ENCODE measurements around the gene HSD3B7.
A peak's percentile ranks its signal among the peaks of the same experiment; 100 is the strongest.

Gene HSD3B7

DNA sequence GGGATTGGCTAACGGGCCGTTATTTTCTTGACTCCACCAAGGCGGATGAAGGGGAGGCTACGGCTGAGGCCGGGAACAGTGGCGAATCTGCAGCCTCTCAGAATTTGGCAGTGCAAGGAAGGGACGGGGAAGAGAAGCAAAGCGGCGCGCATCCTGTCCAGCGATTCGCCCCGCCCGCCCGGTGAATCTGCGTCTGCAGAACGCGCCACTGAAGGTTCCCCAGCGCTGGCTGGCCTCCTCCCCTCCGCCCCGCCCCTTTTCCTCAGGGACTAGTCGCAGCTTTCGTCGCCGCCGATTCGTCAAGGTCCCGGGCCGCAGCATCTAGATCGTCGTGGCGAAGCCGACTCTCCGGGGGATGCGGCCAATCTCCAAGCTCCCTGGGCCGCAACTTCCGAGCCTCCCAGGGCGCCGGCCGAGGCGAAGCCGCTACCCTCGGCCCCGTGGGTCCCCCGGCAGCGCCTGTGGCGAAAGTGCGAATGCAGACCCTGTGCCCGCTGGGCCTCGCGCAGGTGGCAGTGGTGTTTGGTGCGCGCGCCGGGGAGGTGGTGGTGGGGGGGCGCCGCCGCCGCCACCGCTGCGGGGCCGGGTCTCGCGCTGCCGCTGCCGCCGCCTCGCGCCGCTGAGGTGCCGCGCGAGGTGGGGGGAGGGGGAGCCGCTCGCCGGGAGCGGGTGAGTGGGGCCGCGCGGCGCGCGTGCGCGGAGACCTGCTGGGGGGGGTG, 27.4 kb upstream of the HSD3B7 start, which contains the start of gene SETD1A:
TSS of gene SETD1A (plus strand) at position 299 of the 719 bp plus-strand sequence. CDS start 978 bp downstream, outside the sequence.
- DNase-seq, result peak; percentile 84

DNA sequence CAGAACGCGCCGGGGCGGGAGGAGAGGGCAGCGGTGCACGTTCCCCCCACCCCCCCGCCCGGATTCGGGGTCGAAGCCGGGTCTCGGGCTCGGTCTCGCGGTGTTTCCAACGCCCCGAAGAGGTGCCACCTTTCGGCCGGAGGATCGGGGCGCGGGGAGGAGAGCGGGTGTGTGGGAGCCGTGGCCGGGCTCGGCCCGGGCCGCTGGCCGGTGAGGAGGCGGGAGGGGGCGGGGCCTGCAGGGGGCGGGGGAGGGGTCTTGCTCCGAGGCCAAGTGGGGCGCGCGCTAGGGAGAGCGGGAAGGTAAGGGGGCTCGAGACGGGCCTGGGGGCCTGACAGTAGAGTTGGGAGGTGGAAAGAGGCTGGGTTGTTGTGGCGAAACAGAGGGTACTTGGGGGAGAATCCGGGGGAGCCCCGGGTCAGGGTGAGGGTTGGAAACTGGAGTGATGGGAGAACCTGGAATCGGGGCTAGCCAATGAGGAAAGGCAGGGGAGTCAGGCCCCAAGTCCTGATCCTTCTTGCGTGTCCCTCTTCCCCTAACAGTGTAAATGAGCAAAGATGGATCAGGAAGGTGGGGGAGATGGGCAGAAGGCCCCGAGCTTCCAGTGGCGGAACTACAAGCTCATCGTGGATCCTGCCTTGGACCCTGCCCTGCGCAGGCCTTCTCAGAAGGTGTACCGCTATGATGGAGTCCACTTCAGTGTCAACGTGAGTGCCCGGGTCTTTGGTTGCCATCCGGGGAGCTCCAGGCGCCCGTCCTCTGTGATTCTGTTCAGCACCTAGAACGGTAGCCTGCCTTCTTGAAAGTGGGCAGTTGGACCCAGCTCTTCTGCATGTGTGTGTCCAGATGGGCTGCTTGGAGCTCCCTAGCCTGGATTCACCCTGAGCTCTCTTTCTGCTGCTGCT, 26.6 kb upstream of the HSD3B7 start:
- no peak for DNase-seq

GRCh38 chr16:30961384-30961783, 23.6 kb upstream of the HSD3B7 start:
- no peak for DNase-seq

GRCh38 chr16:30963925-30964511, 21.0 kb upstream of the HSD3B7 start:
- DNase-seq, result no peak

GRCh38 chr16:30964574-30965226, 20.3 kb upstream of the HSD3B7 start:
- DNase-seq, result no peak

DNA sequence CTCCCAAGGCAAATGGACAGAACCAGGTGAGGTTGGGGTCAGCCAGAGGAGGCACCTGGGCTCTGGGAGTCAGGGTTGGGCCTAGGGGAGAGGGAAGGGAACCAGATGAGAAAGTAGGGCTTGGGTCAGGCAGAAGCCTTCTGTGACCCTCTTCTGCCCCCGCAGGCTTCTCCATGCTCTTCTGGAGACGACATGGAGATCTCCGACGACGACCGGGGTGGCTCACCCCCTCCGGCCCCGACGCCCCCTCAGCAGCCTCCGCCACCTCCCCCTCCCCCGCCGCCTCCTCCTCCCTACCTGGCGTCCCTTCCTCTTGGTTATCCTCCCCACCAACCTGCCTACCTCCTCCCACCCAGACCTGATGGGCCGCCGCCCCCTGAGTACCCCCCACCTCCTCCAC, 19.6 kb upstream of the HSD3B7 start:
- no peak for DNase-seq

DNA sequence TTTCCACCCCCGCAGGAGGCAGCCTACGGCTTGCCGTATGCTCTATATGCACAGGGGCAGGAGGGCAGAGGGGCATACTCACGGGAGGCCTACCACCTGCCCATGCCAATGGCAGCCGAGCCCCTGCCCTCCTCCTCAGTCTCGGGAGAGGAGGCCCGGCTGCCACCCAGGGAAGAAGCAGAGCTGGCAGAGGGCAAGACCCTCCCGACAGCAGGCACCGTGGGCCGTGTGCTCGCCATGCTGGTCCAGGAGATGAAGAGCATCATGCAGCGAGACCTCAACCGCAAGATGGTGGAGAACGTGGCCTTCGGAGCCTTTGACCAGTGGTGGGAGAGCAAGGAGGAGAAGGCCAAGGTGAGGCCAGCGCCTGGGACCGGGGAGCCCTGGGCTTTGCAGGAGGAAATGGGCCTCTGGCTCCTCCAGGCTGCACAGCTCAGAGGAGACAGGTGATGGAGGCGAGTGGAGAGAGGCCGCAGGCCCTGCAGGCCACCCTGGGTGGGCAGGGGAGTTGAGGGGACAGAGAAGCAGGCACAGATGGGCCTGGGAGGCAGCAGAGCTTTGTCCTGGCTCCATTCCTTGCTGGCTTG, 18.9 kb upstream of the HSD3B7 start:
- no peak for DNase-seq

- DNase-seq, result no peak
Measured at GRCh38 chr16:30967795-30968194, 17.2 kb upstream of the HSD3B7 start.

DNA sequence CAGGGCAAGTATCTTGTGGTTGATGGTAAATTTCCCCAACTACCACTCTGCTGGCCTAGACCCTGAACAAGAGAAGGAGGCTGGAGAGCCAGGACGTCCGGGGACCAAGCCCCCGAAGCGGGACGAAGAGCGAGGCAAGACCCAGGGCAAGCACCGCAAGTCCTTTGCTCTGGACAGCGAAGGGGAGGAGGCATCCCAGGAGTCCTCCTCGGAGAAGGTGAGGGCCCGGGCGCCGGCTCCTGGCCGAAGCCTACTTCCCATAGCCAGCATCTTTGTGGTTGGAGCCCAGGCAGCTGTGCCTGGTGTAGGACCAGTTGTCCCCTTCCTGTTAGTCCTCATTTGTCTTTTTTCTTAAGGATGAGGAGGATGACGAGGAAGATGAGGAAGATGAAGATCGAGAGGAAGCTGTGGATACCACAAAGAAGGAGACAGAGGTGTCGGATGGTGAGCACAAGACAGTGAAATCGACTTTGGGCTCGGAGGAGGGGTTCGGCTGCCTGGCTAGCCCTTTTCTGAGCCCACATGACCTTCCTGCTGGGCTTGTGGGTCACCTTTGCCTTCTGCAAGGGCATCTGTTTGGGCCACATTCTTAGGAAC, 15.7 kb upstream of the HSD3B7 start:
- DNase-seq, result no peak

DNA sequence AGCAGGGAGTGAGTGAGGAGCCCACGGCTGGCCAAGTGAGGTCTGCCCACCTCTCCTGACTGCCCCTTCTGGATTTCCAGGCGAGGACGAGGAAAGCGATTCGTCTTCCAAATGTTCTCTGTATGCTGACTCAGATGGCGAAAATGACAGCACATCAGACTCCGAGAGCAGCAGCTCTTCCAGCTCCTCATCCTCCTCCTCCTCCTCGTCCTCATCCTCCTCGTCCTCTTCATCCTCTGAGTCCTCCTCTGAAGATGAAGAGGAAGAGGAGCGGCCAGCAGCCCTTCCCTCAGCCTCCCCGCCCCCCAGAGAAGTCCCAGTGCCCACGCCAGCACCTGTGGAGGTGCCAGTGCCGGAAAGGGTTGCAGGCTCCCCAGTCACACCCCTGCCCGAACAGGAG, 13.7 kb upstream of the HSD3B7 start:
- no peak for DNase-seq

GRCh38 chr16:30972872-30973271, 12.1 kb upstream of the HSD3B7 start:
- no peak for DNase-seq

DNA sequence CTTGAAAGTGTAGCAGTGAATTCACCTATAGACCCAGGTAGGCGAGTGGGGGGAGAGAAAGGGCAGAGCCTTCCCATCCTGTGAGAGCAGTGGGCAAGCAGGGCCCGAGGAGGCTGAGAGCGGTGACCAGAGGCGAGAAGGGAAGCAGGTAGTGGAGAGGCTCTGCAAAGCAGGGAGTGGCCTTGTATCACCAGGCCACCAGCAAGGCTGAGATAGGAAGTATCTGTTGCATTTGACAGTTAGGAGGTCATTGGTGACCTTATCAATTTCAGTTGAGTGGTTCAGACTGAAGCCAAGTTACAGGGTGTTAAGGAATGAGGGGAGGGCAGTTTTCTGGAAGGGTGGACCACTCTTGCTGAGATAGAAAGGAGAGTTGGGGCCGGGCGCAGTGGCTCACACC, 10.7 kb upstream of the HSD3B7 start:
- DNase-seq, result no peak

DNA sequence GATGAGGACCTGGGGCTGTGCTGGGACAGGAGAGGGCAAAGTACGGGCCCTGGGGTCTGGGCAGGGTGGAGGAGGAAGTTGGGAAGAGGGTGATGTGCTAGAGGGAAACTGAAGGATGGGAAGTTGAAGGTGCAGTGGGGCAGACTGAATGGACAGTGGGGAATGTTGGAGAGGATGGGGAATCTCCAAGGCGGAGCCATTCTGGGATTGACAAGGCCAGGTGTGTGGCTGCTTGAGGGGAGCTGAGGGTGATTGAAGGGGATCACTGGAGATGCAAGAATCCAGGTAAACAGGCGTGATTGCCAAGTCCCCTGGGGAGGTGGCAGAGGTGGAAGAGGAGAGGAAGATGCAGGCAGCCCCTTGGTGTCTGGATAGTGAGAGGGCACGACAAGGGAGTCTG, 8.5 kb upstream of the HSD3B7 start:
- DNase-seq, result no peak

DNA sequence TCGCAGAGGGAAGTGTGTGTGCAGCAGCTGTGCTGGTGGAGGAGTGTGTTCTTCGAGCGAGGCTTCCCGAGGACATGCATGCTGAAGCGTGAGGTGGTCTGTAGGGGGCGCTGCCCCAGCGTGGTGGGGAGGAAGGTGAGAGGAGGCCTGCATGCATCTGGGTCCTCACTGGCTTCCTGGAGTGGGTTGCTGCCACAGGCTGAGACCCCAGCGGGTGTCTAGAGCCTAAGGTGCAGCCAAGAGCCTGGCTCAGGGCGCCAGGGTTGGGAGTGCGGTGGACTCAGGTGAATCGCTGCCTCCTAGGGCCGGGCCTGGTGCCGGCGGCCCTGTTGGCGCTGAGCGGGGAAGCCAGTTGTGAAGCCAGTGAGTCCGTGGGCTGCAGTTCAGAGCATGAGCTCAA, 7.5 kb upstream of the HSD3B7 start:
- DNase-seq, result no peak

GRCh38 chr16:30979170-30980022, 5.6 kb upstream of the HSD3B7 start:
- no peak for DNase-seq

DNA sequence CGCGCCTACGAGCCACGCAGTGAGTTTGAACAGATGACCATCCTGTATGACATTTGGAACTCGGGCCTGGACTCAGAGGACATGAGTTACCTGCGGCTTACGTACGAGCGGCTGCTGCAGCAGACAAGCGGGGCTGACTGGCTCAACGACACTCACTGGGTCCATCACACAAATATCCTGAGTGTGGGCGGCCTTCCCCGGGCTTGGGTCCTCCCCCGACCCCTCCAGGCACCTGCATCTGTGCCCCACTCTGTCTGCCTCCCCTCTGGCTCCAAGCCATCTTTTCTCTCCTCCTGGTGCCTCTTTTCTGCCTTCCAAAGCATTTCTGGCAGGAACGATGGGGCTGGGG, 5.0 kb upstream of the HSD3B7 start:
- DNase-seq, result no peak

GRCh38 chr16:30980434-30980833, 4.6 kb upstream of the HSD3B7 start:
- no peak for DNase-seq

GRCh38 chr16:30980959-30981358, 4.0 kb upstream of the HSD3B7 start:
- DNase-seq, result no peak

DNA sequence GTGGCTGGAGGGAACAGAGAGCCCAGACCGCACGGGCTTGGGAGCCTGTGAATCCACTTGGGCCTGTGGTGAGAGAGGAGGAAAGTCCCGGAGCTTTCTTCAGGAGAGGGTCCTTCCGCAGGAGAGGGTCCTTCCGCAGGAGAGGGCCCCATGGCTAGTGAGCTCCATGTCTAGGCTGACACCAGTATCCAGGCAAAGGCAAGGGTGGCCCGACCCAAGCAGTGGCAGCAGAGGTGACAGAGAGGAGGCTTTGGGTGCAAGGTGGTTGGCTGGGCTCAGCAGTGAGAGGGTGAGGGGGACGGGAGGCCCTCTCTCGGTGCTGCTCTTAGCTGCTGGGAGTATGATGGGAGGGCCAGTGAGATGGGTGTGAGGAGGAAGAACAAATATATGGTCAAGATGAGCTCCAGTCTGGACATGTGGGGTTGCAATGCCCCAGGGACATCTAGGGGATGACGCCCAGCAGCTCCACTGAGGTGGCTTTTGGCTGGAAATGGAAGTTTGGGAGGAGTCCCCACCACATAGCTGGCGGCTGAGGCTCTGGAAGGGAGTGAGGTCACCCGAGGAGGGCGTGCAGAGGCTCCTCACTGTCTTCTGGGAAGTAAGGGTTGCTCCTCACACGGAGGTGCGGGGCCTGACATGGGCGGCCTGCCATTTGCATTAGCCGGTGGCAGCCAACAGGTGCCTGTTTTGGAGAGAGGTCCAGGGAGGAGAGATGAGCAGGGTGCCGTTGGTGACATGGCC, 2.3 kb upstream of the HSD3B7 start:
- no peak for DNase-seq

DNA sequence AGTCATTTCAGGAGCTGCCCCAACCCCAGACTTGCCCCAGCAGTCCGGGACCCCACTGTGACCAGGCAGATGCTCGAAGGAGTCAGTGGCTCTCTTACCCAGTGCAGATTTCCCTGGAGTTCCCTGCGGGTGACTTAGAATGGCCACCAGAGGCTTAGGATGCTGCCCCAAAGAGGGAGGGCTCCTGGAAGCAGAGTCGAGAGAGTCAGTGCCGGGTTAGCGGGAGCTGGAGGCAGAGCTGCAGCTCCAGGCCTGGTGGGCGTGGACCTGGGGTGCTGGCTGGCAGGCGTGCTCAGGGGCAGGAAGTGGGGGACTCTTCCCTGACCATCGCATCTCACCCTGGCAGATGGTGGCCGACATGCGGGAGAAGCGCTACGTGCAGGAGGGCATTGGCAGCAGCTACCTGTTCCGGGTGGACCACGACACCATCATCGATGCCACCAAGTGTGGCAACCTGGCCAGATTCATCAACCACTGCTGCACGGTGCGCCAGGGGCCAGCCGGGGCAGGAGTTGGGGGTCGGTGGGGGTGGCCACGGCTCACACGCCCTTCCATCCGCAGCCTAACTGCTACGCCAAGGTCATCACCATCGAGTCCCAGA, 1.6 kb upstream of the HSD3B7 start:
- no peak for DNase-seq
